RWPE1 (cell line): Measurements from ENCODE around the gene GPR183.

ENCODE experiments used
- CTCF ChIA-PET: fragments of 350-600 bp; sonication (Branson Sonifier 250); formaldehyde crosslinking; extraction: SDS; loops from one replicate; lab custom pipeline; 2021; lab: Yijun Ruan, JAX
- POLR2A ChIA-PET: fragments of 400-600 bp; formaldehyde crosslinking; extraction: SDS; loops from one replicate; lab custom pipeline; 2020; ENCODE audit warnings: antibody characterized with exemption; ENCODE audit not compliant: low non-redundant PET; lab: Yijun Ruan, JAX
- DNase-seq: peaks from one replicate; pipeline ENCODE4 v3.0.0; 2012; ENCODE audit warnings: low spot score
- H3K27ac ChIP-seq: fragments of 450-650 bp; 2 replicates; pipeline ENCODE4 v1.5.1; 2017
- TF ChIP-seq, protein P1 (sequence below): fragments of 450-650 bp; conservative IDR thresholded peaks from 2 replicates; pipeline ENCODE4 v1.5.1; 2017; ENCODE audit warnings: low read depth, mild to moderate bottlenecking

GPR183 gene

DNA sequence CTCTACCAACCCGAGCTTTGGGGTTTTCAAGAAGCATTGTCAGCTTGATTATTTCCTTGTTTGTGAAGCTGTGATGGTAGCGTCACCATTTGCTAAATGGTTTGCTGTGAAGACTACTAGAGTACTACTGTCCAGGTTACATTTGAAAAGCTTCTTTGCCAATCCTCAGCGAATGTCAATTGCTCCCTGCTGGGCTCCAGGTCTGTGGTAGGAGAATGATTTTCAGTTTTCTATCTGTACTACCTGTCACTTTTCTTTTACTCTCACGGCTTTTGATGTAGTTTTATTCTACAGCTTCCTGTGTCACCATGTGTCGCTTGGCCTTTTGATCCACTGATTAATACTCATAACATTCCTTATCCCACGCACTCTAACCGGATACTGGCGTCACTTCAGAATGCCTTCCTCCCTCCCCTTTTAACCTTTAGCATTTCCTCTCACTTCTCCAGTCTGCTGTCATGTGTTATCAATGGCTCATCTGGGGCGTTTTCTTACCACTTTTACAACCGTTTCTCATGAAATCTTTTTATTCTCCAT lies 7.5 kb upstream of the GPR183 start:
- TF ChIP-seq, protein P1, sequence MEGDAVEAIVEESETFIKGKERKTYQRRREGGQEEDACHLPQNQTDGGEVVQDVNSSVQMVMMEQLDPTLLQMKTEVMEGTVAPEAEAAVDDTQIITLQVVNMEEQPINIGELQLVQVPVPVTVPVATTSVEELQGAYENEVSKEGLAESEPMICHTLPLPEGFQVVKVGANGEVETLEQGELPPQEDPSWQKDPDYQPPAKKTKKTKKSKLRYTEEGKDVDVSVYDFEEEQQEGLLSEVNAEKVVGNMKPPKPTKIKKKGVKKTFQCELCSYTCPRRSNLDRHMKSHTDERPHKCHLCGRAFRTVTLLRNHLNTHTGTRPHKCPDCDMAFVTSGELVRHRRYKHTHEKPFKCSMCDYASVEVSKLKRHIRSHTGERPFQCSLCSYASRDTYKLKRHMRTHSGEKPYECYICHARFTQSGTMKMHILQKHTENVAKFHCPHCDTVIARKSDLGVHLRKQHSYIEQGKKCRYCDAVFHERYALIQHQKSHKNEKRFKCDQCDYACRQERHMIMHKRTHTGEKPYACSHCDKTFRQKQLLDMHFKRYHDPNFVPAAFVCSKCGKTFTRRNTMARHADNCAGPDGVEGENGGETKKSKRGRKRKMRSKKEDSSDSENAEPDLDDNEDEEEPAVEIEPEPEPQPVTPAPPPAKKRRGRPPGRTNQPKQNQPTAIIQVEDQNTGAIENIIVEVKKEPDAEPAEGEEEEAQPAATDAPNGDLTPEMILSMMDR, result no peak
- ChIA-PET CTCF (no interaction called here), POLR2A (no interaction called here)
- no peak for DNase-seq
- no peak overlapping the region for H3K27ac ChIP-seq

DNA sequence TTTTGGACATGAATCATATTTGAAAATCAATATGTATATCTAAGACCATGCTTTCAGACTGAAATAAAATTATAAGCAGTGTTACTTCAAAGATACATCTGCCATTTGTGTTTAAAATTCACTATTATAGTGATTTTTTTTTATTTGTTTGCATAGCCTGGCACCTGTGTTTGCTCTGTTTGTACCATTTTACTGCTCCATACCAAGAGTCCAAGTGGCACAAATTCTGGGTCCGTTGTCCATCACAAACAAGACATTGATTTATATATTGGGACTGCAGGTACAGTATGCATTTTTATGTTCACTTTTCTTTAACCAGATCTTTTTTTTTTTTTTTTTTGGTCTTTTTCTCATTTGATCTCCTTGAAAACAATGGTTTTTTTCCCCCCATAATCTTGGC lies 6.7 kb upstream of the GPR183 start:
- ChIA-PET CTCF (interaction anchor here (0.6 kb wide), 1 partner anchor 552 kb away, joined by 4 read pairs; no protein-coding TSS in a partner anchor), POLR2A (no interaction called here)
- no peak overlapping the region for H3K27ac ChIP-seq
- no peak for DNase-seq
- TF ChIP-seq, protein P1, result no peak

DNA sequence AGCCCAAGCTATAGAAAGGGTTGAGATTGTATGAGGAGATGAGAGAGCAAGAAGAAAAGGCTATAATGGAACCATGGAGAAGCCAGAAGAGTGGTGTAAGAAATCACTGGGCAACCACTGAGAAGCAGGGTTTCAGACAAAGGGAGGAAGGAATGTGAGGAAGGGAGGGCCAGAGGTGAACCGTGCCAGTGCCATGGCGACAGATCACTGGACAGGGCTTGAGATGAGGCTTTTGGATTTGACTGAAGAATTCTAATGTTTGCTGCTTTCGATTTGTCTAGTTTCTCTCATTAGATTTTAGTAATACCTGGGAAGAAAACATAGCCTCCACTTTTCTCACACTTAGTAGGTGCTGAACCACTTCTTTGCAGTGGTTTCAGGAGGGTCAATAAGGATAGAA lies 6.3 kb upstream of the GPR183 start:
- H3K27ac ChIP-seq, result no peak overlapping the region
- POLR2A ChIA-PET, result no interaction called here
- TF ChIP-seq, protein P1, result no peak
- DNase-seq, result no peak
- CTCF ChIA-PET, result interaction anchor here (0.6 kb wide), 1 partner anchor 551 kb away, joined by 4 read pairs; no protein-coding TSS in a partner anchor

DNA sequence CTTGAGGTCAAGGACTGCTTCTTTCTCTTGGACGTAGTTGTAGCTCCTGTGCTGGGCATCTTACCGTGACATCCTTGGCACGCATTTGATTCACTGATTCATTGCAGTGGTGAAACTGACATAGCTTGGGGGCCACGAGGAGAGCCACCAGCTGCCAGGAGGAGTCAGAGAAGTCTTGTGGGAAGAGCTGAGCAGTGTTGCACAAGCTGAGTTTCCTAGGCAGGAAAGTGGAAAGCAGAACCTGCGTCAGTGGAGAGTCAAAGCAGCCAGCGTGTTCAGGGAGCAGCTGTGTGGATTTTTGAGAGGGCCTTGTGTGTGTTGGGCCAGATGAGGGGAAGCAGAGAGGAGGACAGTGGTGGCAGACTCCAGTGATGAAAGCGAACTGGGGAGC lies 5.3 kb upstream of the GPR183 start:
- POLR2A ChIA-PET, result no interaction called here
- TF ChIP-seq, protein P1, result no peak
- CTCF ChIA-PET, result no interaction called here
- DNase-seq, result no peak
- no peak overlapping the region for H3K27ac ChIP-seq

DNA sequence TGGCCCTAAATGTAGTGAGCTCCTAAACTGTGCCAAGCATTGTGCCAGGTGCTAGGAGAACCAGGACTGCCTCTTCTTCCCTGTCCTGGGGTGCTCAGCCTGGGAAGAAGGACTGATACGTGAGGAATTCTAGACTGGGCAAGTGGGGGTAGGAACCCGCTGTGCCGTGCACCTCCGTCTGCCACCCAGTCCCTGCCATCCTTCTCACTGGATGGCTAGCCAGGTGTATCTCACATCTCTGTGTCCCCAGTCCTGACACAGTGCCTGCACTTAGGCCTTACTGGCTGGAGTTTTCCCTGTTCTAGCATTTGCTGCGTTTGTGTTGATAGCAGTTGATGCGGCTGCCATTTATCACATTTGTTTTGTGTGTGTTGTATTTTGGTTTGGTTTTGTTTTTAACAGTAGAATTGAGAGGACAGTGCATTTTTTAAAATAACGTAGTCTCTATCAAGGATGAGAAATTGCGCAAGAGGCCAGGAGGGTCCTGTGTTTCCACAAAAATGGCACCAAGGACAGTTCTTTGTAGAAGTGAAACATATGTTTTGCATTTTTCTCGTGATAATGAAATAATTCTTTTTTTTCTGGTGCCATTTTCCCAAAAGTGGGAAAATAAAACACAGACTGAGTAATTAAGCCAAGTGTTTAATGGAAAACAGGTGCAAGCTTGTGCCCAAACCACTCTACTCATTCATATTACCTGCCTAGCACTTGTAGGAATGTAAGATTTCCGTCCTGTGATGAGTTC lies 4.7 kb upstream of the GPR183 start:
- POLR2A ChIA-PET, result no interaction called here
- TF ChIP-seq, protein P1, result no peak
- DNase-seq, result no peak
- CTCF ChIA-PET, result no interaction called here
- H3K27ac ChIP-seq, result no peak overlapping the region

DNA sequence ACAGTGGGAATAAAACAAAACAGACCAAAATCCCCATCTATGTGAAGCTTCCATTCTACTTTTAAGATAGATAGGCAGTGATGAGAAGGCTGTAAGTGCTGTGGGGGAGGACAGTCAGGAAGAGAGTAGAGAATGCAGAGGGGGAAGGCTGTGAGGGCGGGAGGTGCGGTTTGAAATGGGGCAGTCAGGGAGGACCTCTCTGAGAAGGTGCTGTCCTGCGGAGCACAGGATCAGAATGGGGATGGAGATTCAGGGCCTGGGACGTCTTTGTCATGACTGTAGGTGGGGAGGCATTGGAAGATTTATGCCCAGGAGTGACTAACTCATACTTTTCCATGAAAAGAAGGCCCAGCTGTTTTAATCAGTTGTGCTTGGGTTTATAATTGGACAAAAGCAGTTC lies 3.9 kb upstream of the GPR183 start:
- DNase-seq, result no peak
- POLR2A ChIA-PET, result no interaction called here
- H3K27ac ChIP-seq, result no peak overlapping the region
- TF ChIP-seq, protein P1, result no peak
- CTCF ChIA-PET, result no interaction called here
